ENCODE data around the gene DTNB.

Gene DTNB

DNA sequence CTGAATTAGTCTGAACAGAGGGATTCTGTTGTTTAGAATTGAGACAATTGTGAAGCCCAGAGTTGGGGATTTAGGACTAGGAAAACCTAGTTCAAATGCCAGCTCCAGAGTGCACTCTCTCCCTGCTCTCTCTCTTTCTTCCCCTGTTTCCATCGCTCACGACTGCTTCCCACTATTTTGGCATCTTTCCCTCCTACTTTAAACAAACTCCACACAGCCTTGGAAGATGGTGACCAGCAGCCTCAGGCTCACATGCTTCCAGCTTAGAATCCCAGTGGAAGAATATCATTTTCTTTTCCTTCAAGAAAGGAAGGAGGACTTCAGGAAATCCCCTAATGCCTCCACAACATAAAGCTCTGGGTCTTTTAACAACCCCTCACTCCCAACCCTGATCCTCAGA lies 325.5 kb downstream of the DTNB start:
- DNase-seq, result no peak

DNA sequence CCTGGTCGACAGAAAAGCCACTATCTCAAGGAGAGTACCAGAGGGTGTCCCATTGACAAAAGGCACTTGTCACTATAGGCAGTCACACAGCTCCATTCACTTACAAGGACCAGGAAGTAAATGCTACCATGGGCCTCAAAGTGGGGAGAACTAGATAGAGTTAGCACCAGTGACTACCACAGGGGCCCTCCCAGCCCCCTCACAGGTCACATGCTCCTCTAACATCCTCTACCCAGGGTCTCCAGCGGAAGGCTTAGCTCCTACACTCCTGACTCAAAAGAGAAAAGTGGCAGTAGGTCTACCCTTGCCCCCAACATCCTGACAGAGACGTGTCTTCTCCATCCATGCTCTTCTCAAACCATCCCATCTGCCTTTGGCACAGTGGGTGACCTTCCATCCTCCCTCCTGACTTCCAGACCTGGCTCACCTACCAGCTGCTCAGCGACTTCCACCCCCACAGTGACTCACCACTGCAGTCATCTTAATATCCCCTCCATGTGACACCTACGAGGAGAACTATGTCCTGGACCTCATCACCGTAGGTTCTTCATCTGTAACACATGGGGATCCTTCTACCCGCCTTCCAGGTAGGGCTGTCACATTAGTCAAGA lies 326.1 kb downstream of the DTNB start:
- DNase-seq, result no peak

DNA sequence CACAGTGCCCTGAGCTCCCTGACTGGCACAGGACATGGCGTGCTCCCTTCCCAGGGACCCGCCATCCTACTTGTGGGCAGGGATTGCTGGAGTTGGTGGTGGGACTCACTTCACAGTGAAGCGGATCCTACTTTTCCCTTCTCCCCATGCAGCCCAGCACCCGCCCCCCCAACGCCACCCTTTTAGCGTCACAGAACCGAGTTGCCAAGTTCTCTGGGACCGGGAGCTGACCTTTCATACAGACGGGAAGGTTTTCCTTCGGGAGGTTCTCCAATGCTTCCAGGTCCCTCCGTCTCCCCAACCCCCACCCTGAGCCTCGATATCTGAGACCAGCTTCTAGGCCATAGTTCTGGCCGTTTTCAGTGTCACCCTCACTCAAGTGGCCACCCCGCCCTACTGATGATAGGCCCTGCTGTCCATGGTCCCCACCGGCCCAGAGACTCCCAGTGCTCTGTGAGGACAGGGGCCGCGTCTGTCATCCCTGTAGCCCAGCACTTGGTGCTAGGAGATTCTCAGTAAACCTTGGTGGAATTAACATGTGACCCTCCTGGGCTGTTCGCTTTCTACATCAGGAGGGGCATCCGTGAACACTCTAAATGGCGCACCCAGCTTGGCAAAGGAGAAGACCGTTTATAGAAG lies 330.1 kb downstream of the DTNB start:
- DNase-seq, result no peak

DNA sequence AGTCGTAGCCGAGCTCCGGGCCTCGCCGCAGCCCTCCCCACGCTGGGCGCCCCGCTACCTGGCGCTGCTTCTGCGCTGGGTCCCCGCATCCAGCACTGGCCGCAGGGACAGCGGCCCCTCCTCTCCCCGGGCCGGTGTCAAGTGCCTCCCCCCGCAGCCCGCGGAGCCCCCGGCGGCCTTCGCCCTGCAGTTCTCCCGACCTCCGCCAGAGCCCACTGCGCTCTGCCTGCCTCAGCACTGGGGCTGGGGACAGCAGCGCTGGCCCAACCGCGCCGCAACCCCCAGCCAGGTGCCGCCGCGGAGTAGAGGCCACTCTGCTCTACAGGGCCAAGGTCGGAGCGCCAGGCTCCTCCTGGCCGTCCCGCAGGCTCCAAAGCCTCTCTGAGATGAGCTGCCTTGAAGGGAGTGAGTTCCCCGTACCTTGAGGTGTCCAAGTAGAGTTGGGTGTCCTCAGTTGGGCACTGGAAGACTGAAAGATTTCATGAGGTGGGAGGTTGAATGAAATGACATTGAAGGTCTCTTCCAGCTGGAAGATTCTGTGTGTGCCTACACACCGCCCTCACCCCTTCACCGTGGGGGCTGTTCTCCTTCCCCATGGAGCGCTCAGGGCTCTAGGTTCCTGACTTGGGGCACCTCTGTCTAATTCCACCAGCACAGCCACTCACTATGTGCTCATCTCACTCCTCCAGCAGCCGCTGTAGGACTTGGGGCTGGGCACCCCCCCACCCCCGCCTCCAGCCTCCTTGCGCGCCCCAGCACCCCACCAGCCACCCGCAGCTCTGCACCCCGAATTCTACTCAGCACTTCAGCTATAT lies 330.8 kb downstream of the DTNB start:
- peak in 52 of 58 donors; percentile 46 to 86 (median 76) for DNase-seq

DNA sequence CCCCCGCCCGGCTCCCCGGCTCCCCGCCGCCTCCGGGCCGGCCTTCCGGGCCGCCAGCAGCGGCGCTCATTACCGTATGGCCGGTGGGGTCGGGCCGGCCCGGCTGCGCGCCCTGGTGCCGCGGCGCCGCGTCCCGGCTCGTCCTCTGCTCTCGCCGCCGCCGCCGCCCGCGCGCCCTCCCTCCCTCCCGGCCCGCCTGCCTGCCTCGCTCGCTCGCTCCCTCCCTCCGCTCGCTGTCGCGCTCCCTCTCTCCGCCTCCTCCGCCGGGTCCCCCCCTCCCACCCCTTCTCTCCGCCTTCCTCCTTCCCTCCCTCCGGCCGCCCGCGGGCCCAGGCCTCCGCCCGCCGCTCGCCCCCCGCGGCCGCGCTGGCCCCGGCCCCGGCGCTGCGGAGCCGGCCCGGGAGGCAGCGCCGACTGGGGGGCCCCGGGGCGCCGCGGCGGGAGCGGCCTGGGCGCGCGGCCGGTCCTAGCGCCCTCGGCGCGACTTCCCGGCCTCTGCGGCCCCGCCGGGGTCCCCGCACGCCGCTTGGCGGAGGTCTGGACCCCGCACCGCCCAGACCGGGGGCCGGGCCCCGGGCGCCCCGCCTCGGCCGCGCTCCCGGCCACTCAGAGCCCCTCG lies 331.5 kb downstream of the DTNB start, which contains the start of gene DNMT3A:
Gene DNMT3A, minus strand, starts transcription at position 173 of the 619 bp plus-strand sequence. CDS start 27,941 bp downstream, outside the sequence.
- DNase-seq, result peak in 52 of 58 donors; percentile 15 to 88 (median 69)

DNA sequence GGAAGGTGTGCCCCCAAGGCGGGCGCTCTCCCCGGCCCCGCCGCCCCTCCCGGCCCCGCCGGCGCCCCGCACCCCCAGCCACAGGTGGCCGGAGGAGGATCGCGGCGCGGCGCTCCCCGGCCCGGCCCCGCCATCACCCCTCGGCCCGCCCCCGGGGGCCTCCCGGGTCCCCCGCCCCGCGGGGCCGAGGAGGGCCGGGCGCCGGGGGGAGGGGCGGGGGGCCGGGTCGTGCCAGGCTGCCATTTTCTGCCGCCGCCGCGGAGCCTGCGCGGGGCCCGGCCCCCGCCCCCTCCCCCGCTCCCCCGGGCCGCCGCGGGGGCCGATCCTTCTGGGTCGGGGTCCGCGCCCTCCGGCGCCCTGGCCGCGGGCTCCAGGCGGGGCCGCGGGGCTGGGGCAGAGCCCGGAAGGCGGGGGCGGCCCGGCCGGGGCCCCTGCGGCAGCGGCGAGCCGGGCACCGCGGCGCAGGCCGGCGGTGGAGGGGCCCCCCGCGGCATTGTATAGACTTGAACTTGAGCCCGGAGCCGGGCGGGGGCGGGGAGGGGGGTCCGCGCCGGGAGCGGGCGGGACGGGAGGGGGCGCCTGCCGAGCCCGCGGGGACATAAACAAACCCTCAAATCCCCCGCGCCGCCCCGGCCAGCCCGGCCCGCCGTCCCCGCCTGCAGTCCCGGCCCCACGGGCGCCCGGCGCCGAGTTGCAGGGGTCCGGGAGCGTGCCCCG lies 332.2 kb downstream of the DTNB start:
- peak in 33 of 58 donors; percentile 21 to 80 (median 53) for DNase-seq

DNA sequence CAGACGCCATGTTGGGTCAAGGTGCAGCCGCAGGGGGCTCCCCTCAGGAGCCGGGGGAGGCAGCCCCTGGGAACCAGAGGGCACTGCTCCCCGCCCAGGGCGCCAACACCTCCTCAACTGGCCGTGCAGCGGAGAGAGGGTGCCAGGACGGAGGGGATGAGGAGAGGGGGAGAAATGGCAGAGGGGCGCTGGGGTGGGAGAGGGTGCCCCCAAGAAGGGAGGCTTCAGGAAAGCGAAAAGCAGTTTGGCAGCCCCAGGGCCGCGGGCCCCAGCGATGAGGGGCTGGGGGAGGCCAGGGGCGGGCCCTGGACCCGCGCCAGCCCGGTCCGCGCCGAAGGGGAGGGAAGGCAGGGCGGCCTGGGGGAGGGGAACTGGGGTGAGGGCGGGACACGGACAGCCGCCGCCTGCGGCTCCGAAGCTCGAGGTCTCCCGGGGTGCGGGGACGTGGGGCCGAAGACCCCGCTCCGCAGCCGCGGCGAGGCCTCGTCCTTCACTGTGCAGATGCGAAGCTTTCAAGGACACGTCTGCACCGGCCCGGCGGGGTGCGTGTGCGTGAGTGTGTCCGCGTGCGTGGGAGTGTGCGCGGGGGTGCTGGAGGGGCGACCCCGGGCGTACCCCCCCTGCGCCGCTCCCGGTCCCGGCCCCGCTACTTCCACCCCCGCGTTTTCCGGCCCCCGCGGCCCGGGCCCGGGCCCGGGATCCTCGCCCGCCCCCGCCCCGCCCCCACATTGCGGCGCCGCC lies 333.0 kb downstream of the DTNB start:
- peak in 11 of 58 donors; percentile 23 to 59 (median 35) for DNase-seq

DNA sequence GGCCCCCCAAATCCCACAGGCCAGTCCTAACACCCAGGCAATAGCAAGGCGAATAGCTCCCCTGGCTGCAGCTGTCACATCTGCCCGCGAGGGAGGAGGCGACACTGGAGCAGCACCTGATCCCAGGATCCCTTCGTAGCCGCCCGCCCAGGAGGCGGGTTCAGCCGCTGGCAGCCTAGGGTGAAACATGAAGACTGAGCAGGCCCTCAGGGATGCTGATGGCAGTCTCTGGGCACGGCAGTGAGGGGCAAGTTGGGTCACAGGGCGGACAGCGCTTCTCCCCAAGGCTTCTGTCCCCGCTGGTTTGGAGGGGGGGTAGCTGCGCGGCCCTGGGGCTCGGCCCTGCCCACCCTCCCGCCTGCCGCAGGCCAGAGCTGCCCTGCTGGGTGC lies 333.6 kb downstream of the DTNB start:
- DNase-seq, result peak in 18 of 58 donors; percentile 21 to 56 (median 38)

DNA sequence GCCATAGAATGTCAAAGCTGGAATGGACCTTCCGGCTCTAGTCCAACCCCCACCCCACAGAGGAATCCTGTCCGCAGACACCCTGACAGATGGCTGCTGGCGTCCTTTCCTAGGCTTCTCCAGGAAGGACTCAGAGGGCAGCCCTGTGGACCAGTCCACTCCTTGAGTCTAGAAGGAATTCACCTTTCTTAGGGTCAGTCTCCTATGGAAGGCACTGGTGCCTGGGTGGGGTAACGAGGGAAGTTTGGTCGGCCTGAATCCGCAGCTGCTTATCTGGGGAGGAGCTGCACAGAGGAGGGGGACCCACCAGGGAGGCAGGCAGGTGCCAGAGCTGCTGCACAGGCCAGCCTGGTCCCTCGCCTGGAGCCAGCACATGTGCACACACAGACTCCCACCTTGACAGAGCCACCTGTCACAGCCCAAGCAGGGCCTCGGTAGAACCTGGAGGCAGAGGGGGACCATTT lies 334.1 kb downstream of the DTNB start:
- no peak for DNase-seq

DNA sequence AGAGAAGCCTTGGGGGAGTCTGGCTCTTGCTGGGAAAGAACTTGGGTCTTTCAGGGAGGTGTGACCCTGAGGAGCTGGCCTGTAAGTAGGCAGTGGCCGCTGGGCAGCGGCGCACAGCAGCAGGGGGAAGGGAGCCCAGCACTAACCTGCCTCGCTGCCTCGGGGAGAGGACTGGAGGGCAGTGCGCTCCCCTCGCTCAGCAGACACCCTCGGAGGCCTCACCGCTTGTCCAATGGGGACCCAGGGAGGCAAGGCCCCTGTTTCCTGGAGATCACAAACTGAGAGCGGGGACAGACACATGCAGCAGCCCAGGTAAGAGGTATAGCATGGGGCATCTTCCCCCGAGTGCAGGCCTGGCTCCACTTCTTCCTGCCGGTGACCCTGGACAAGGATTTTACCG lies 335.0 kb downstream of the DTNB start:
- DNase-seq, result no peak

DNA sequence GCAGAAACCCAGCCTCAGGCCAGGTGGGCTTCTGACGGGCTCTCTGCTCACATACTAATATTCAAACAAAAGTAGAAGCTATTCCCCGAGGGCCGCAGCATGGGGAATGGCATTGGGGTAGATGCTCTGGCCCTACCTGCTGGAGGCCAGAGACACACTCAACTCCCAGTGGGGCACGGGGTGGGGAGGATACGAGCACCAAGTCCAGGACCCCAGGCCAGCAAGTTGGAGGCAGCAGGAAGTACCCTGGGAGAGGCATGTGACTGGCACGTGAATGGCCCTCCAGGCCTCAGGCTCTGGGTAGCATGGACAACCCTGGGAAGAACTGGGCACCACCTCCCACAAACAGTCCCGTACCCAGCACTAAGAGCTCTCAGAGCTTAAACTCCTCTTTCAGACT lies 335.5 kb downstream of the DTNB start:
- DNase-seq, result no peak

DNA sequence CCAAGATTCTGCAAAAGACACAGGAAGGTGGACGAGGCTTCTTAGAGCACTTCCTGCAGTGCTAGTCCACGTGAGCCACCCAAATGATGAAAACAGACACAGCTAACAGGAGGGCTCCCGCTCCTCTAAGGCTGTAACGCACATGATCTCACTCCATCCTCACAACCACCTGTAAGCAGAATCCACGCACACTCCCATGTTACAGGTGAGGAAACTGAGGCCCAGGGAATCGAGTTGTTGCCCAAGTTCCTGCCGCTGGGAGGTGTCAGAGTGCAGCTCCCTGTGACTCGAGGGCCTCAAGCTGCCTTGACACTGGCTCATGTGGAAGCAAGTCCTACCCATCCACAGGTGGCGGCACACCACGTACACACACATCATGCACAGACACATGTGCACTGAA lies 336.1 kb downstream of the DTNB start:
- no peak for DNase-seq

DNA sequence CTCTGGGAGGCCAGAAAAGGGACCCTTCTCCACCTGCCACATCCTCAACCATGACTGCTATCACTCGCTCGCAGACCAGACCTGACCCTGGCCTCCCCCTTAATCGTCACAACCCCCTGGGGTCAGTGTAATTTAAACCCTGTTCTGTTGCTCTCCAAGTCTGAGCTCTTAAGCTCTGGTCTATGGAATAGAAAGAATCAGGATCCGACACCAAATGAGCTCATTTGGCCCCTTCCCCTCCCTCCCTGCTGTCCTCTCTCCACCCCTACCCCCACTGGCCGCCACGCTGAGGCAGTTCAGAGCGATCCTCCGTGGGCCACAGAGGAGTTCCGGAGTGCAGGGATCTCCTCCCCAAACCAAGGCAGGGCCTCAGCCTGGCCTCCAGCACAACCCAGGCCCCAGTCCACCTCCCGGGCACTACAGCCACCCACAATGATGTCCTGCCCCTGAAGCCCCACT lies 337.0 kb downstream of the DTNB start:
- no peak for DNase-seq

DNA sequence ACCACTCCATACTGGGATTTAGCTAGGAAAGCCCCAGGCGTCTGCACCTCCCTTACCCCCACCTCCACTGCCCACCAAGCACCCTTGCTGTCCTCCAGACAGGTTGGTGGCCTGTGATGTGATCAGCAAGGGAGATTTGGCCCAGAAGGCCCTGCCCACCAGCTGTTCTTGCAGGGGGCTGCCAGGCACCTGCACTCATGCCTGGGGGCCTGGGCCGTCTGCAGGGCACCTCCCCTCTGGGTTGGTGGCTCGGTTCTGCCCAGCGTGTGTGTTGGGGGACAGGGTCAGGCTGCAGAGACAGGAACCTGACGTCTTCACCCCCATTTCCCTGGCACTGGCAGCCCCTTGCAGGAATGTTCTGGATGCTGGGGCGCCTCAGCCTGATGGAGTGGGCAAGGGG lies 337.4 kb downstream of the DTNB start:
- no peak for DNase-seq

DNA sequence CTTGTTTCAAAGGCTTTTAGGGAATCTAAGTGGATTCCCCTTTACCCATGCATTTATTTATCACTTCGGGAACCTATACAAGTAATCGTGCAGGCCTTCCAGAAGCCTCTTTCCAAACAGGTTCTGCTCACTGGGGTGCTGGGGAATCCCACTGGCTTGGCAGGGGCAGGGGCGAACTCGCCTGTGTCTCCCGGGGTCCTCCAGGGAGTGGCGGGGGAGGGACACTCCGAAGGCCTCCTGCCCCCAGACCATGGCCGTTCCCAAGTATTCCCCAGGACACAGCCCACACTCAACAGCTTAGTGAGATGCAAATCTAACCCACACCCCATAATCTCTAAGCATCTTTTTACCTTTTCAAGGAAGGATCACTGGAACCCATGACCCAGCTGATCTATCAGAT lies 338.2 kb downstream of the DTNB start:
- no peak for DNase-seq

DNA sequence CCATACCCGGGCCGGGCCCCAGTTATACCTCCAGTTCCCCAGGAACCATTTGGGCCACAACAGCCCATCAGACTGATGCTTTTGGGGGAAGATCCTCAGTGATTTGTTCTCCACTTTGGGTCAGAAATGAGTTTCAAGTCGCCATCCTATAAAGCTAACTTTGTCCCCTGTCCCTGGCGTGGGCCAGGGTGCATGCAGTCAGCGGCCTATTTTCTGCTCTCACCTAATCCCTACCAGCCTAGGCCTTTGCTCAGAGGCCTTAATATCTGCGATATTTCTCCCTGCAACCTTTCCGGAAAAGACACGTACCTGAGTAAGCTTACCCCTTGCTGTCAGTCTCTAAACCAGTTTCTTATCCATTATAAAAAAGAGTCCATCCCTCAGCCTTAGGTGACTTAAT lies 338.9 kb downstream of the DTNB start:
- no peak for DNase-seq

DNA sequence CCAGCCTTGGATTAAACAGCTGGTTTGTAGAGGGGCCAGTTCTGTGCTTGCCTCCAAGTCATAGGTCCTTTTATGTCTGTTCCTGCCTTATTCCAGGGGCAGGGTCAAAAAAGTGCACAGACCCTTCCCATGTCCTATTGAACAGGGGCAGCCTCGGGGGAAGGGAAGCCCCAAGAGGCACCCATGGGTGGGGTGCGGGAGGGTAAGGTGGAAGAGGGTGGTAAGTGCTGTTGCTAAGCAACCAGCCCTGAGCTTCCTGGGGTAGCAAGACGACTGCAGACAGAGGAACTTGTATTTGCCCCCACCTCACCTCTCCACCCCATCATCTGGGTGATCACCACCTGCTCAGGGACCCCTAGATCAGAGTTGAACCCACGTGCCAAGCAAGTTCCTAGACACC lies 339.4 kb downstream of the DTNB start:
- DNase-seq, result no peak

DNA sequence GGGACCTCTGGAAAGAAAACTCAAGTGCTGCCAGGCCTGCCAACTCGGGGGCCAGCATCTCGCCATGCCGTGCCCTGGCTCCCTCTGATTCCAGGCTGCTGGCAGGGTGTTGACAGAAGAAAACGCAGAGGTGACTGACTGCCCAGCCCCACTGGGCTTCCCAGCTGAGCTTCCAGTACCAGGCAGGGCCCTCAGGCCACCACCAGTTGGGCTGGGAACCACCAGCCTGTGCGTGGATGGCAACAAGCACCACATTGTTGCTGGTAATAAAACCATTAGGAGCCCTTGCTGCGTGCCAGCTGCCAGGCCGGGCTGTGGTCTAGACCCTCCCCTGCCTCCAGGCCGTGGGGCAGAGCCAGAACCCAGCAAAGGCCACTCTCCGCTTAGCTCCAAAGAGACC lies 340.8 kb downstream of the DTNB start:
- peak in 45 of 58 donors; percentile 31 to 86 (median 66) for DNase-seq

DNA sequence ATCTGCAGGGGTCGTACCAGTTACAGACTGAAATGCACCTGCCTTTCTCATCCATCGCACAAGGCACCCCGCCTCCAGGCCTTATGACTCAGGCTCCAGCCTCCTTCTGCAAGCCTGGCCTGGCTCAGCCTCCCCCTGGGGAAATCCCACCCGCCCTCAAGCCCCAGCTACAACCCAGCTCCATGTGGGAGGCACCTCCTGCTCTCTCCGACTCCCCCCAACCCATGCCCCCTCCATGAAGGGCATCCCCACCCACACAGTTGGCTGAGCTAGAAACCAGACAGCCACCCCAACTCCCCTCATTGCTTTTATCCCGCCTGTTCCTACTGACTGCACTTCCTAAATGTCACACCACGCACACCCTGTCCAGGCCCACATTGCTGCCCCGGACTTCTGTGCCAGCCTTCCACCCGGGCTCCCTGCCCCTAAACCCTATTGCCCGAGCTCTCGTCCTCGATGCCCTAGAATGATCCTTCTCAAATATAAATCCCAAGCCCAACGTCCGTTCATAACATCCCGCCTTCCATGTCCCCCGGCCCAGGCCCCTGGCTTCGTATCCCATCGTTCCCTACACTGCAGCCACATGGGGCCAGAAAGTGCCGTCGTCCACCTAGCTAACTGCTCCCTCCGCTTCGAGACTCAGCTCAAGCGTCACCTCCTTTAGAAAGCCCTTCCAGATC lies 341.6 kb downstream of the DTNB start:
- no peak for DNase-seq

DNA sequence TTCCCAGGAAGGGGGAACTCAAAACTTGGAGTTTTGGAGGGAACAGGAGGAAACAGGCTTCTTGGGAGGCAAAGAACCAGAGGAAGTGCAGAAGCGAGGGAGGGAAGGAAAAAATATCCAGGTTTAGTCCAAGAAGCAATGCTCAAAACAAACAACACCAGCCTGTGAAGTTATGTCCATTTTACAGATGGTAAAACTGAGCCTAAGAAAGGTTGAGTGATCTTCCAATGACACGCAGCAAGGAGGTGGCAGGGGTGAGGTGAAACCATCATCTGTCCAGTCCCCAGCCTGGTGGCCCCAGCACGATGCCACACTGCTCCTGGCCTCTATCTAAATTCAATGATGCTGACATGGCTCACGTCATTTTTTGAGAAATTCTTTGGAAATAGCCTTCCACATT lies 342.4 kb downstream of the DTNB start:
- no peak for DNase-seq

Measured in anterior cingulate cortex (tissue), 58 donors.